Astrocyte (in vitro differentiated cells and primary cell): ENCODE results near the gene NPLOC4.

Experiments used
- EZH2 ChIP-seq: IDR thresholded peaks from 2 replicates; pipeline ENCODE4 v1.6.1; 2012; ENCODE audit warnings: mild to moderate bottlenecking, low read length, inconsistent platforms; ENCODE audit not compliant: insufficient read depth
- TF ChIP-seq, protein P1 (sequence below): IDR thresholded peaks from 2 replicates; pipeline ENCODE4 v1.5.1; 2011; ENCODE audit warnings: low read depth, mild to moderate bottlenecking, inconsistent platforms, low read length, moderate library complexity; ENCODE audit not compliant: insufficient read depth

- TF ChIP-seq EZH2, result no peak
- TF ChIP-seq, protein P1, sequence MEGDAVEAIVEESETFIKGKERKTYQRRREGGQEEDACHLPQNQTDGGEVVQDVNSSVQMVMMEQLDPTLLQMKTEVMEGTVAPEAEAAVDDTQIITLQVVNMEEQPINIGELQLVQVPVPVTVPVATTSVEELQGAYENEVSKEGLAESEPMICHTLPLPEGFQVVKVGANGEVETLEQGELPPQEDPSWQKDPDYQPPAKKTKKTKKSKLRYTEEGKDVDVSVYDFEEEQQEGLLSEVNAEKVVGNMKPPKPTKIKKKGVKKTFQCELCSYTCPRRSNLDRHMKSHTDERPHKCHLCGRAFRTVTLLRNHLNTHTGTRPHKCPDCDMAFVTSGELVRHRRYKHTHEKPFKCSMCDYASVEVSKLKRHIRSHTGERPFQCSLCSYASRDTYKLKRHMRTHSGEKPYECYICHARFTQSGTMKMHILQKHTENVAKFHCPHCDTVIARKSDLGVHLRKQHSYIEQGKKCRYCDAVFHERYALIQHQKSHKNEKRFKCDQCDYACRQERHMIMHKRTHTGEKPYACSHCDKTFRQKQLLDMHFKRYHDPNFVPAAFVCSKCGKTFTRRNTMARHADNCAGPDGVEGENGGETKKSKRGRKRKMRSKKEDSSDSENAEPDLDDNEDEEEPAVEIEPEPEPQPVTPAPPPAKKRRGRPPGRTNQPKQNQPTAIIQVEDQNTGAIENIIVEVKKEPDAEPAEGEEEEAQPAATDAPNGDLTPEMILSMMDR, result no peak
These were observed 20.0 kb downstream of the NPLOC4 start for GRCh38 chr17:81616877-81617276.
